ENCODE results near the gene XAGE5. TPM values are rescaled to one million over a fixed set of nuclear protein-coding genes. Genes with fewer than 3 reads are reported as not detected.
"Not testable (repeated sequence)": the region's sequence is repeated elsewhere in the genome, so short reads cannot be mapped to it uniquely, and the experiment has no call there.

Gene XAGE5
- not detected for total RNA-seq

DNA sequence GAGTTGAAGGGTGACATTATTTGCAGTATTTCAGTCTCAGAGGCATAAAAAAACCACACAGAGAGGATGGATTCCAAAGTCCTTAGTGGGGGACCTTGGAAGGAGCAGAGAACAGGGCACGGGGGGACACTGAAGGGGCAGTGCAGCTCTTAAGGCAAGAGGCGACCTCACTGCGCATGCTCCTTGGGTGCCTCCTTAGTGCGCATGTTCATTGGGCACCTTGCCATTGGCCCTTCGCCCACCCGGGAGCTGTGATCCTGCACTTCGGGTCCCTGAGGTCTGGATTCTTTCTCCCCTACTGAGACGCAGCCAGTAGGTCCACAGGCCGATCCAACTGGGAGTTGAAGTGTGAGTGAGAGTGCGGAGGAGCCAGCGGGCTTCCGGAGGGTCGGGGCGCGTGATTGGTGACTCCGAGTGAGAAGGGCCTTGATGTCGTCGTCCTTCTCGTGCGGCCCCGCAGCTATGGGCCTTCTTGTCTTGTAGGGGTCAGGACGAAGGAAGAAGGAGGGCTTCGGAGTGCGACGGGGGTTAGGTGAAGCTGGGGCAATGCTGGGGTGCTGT is at the start of gene XAGE5:
Gene XAGE5 (plus strand): TSS at position 223 of the 561 bp plus-strand sequence. CDS start 1,280 bp downstream, outside the sequence.
- Mint-ChIP-seq H3K4me1 (no peaks in the 10 kb centered on the region), H3K9me3 (no peaks in the 10 kb centered on the region), H3K4me3 (no peak within 1 kb of the TSS), H3K36me3 (no peaks in the 10 kb centered on the region), H3K27ac (no peak within 1 kb of the TSS), H3K27me3 (no peaks in the 10 kb centered on the region)
- DNase-seq: no peak

DNA sequence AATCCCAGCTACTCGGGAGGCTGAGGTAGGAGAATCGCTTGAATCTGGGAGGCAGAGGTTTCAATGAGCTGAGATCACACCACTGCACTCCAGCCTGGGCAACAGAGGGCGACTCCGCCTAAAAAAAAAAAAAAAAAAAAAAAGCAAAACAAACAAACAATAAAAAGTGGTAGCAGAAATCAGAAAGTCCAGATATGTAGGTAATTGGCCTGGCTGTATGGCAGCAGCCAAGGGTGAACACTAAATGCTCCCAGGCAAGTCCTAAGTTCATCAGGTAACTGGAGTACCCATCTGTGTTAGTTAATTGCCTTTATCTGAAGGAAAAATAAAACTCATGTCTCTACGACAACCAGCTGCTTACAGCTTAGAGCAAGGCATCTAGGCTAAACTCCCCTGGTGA is 45.1 kb upstream of the XAGE5 start:
- not testable (repeated sequence) for DNase-seq, H3K9me3 Mint-ChIP-seq, H3K4me1 Mint-ChIP-seq, H3K36me3 Mint-ChIP-seq, H3K4me3 Mint-ChIP-seq, H3K27ac Mint-ChIP-seq, H3K27me3 Mint-ChIP-seq

DNA sequence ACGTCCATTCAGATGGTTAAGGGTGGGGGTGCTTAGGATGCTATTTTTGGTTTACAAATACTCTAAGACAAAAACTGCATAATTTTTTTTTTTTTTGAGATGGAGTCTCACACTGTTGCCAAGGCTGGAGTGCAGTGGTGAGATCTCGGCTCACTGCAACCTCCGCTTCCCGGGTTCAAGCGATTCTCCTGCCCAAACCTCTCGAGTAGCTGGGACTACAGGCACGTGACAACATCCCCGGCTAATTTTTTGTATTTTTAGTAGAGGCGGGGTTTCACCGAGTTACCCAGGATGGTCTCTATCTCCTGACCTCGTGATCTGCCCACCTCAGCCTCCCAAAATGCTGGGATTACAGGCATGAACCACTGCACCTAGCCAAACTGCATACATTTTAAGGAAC is 37.6 kb upstream of the XAGE5 start:
- H3K36me3 Mint-ChIP-seq, H3K27me3 Mint-ChIP-seq, H3K9me3 Mint-ChIP-seq, H3K4me1 Mint-ChIP-seq, DNase-seq, H3K27ac Mint-ChIP-seq, H3K4me3 Mint-ChIP-seq: not testable (repeated sequence)

DNA sequence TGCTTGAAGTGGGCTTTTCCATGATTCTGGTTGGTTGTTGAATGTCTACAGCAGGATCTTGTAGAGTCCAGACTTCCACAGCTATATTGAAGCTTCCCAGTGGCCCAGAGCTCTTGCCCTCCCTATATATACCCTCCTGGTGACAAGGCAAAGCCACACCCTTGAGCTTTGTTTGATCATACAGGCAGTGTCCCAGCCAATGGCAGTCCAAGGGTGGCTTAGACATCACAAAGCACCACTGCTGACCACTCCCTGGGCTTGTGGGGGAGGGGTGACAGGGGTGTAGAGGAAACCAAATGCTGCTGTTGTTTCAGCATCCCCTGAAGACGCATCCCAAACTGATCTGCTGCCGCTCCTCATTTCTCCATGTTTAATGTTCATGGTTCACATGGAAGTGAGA is 13.8 kb upstream of the XAGE5 start, which contains the start of gene SPANXN5:
Gene SPANXN5 (minus strand): TSS at position 101 of the 400 bp plus-strand sequence. CDS start 79 bp downstream, at position 22.
- not testable (repeated sequence) for H3K27ac Mint-ChIP-seq, H3K36me3 Mint-ChIP-seq, H3K9me3 Mint-ChIP-seq, H3K27me3 Mint-ChIP-seq, H3K4me3 Mint-ChIP-seq, DNase-seq, H3K4me1 Mint-ChIP-seq

DNA sequence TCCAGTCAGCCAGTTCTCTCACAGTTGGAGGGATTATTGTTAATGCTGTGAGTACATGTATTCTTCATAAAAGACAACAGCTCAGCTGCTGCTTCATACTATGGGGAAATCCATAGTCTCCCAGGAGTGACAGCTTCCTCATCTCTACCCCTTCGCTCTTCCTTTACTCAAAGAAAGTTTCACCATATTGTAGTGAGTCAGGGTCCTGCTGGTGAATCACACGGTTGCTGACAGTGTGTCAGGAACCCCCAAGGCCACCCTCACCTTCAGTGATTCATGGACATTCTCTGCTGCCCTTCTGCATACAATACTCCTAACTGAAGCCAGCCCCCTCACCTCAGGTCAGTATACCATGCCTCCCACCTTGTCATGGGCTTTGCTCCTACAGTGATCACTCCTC is 6.2 kb upstream of the XAGE5 start:
- H3K36me3 Mint-ChIP-seq, H3K9me3 Mint-ChIP-seq, H3K4me1 Mint-ChIP-seq, DNase-seq, H3K27me3 Mint-ChIP-seq, H3K4me3 Mint-ChIP-seq, H3K27ac Mint-ChIP-seq: not testable (repeated sequence)

GRCh38 chrX:52819788-52820187 is 8.7 kb downstream of the XAGE5 start:
- no peak overlapping the region for H3K27ac Mint-ChIP-seq
- H3K27me3 Mint-ChIP-seq: no peaks in the 10 kb centered on the region
- H3K9me3 Mint-ChIP-seq: no peaks in the 10 kb centered on the region
- no peak for DNase-seq
- no peak overlapping the region for H3K4me3 Mint-ChIP-seq
- H3K36me3 Mint-ChIP-seq: no peaks in the 10 kb centered on the region
- H3K4me1 Mint-ChIP-seq: no peaks in the 10 kb centered on the region

GRCh38 chrX:52821079-52821760 is 10.1 kb downstream of the XAGE5 start:
- H3K27me3 Mint-ChIP-seq: no peaks in the 10 kb centered on the region
- H3K4me1 Mint-ChIP-seq: no peaks in the 10 kb centered on the region
- no peak for DNase-seq
- no peaks in the 10 kb centered on the region for H3K36me3 Mint-ChIP-seq
- H3K27ac Mint-ChIP-seq: no peak overlapping the region
- H3K4me3 Mint-ChIP-seq: no peak overlapping the region
- no peaks in the 10 kb centered on the region for H3K9me3 Mint-ChIP-seq

- no peaks in the 10 kb centered on the region for H3K9me3 Mint-ChIP-seq
- H3K4me1 Mint-ChIP-seq: no peaks in the 10 kb centered on the region
- H3K36me3 Mint-ChIP-seq: no peaks in the 10 kb centered on the region
- H3K27me3 Mint-ChIP-seq: no peaks in the 10 kb centered on the region
- DNase-seq: no peak
- H3K27ac Mint-ChIP-seq: no peak overlapping the region
- H3K4me3 Mint-ChIP-seq: no peak overlapping the region
Measured at GRCh38 chrX:52824608-52825007, 13.5 kb downstream of the XAGE5 start.

DNA sequence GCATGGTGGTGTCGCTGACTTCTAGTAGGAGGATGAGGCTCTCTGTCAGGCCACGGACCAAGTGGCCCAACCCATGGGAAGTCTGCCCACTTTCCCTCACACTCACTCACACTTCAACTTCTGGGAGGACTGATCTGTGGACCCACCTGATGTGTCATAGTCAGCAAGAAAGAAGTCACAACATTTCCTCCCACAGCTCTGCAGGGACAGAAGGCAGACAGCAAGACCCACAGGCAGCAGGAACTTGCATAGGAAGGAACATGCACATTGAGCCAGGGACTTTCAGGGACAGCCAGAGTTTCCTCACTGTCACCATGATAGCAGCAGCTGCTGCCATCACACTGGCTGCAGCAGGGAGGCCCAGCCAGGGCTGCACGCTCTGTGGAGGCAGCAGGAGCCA is 19.5 kb downstream of the XAGE5 start:
- DNase-seq: no peak
- Mint-ChIP-seq H3K9me3 (no peaks in the 10 kb centered on the region), H3K36me3 (no peaks in the 10 kb centered on the region), H3K4me3 (no peak overlapping the region), H3K27me3 (no peaks in the 10 kb centered on the region), H3K4me1 (no peaks in the 10 kb centered on the region), H3K27ac (no peak overlapping the region)

DNA sequence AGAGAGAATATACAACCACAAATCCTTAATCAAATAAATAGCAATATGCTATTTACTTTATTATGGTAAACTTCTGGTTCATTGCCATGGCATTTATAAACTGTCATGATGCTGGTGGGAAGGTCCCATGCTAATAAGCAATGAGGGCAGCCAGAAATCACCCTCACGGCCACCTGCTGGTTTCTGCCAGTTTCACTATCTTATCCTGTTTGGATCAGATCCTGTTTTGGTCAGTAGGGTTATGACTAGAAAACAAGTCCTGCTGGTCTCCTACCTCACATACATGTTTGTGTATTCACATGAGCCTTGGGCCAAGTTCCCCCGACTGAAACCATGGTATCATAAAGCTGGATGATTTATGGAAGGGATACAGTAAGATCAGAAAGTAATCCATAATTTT is 28.1 kb downstream of the XAGE5 start:
- Mint-ChIP-seq H3K9me3 (no peaks in the 10 kb centered on the region), H3K4me3 (no peak overlapping the region), H3K27ac (no peak overlapping the region), H3K36me3 (no peaks in the 10 kb centered on the region), H3K4me1 (no peaks in the 10 kb centered on the region), H3K27me3 (no peaks in the 10 kb centered on the region)
- DNase-seq: no peak

DNA sequence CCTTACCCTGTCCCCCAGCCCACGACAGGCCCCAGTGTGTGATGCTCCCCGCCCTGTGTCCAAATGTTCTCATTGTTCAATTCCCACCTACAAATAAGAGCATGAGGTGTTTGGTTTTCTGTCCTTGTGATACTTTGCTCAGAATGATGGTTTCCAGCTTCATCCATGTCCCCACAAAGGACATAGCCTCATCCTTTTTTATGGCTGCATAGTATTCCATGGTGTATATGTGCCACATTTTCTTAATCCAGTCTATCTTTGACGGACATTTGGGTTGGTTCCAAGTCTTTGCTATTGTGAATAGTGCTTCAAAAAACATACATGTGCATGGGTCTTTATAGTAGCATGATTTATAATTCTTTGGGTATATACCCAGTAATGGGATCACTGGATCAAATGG is 32.5 kb downstream of the XAGE5 start:
- H3K36me3 Mint-ChIP-seq, H3K9me3 Mint-ChIP-seq, DNase-seq, H3K4me3 Mint-ChIP-seq, H3K27me3 Mint-ChIP-seq, H3K4me1 Mint-ChIP-seq, H3K27ac Mint-ChIP-seq: not testable (repeated sequence)

- Mint-ChIP-seq H3K27me3 (peaks cover 13% of the 10 kb centered on the region), H3K4me1 (no peaks in the 10 kb centered on the region), H3K4me3 (no peak overlapping the region)
Measured at GRCh38 chrX:52852110-52852860, 41.2 kb downstream of the XAGE5 start.

DNA sequence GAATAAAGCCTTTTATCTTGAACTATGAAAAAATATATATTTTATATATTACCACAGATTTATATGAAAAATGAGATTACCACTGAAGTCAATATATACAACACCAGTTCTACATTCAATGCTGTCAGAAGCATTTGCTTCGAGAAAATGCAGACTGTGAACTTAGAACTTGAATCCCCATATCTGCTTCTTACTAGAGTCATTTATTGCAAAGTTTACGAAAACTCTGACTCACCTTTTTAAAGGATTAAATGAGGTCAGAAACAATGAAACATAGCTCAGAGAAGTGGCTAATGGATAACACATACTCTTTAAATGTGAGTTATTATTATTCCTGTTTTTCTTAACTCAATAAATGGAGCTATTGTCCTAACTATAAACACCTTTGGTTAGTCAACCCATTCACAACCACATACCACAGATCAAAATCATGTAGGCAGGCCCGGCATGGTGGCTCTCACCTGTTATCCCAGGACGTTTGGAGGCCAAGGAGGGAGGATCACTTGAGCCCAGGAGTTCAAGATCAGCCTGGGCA is 46.0 kb downstream of the XAGE5 start:
- not testable (repeated sequence) for H3K9me3 Mint-ChIP-seq, H3K27ac Mint-ChIP-seq, H3K4me3 Mint-ChIP-seq, H3K36me3 Mint-ChIP-seq, H3K27me3 Mint-ChIP-seq, DNase-seq, H3K4me1 Mint-ChIP-seq

More at GRCh38 chrX:52852110-52852860, 41.2 kb downstream of the XAGE5 start:
- H3K9me3 Mint-ChIP-seq: no peaks in the 10 kb centered on the region
- no peak for DNase-seq
- H3K27ac Mint-ChIP-seq: no peak overlapping the region
- H3K36me3 Mint-ChIP-seq: no peaks in the 10 kb centered on the region

DNA sequence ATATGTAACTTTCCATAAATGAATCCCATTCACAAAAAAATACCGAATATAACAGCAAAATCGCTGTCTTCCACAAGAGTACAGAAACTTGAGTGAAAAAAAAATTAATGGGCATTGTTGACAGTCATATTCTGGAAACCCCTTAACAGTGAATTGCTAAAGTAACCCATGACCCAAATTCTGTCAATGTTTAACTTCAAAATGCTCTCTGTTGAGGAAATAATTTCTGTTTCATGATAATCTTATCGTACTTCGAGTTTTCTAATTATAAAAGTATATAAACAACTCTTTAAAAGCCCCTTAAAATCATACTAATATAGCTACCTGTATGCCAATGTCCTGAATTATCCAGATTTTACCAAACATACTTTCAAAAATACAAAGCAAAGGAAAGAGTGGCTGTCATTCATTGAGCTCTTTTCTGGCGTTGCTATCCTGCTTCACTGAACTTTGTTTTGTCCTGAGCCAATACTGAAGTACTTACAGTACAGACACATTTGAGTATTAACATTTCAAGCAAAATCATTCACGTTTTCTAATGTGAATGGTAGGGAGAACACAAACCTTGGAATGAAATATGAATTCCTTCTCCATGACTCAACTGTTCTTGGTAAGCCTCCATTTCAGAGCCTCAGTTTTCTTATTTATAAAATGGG is 54.4 kb downstream of the XAGE5 start:
- H3K36me3 Mint-ChIP-seq: no peaks in the 10 kb centered on the region
- H3K27me3 Mint-ChIP-seq: no peaks in the 10 kb centered on the region
- no peak overlapping the region for H3K27ac Mint-ChIP-seq
- no peak overlapping the region for H3K4me3 Mint-ChIP-seq
- H3K4me1 Mint-ChIP-seq: no peaks in the 10 kb centered on the region
- no peak for DNase-seq
- no peaks in the 10 kb centered on the region for H3K9me3 Mint-ChIP-seq

All from activated naive CD8-positive, alpha-beta T cell treated with anti-CD3 and anti-CD28 coated beads for 36 hours (primary cell).